HEK293T (cell line): ENCODE measurements around the gene FRK.
"Not testable (repeated sequence)": the region's sequence is repeated elsewhere in the genome, so short reads cannot be mapped to it uniquely, and the experiment has no call there.

Experiments
- CTCF ChIA-PET: fragments of 350-600 bp; formaldehyde crosslinking; extraction: SDS; loops from one replicate; lab custom pipeline; 2021; ENCODE audit warnings: antibody characterized with exemption, inconsistent platforms; lab: Yijun Ruan, JAX
- POLR2A ChIA-PET: fragments of 350-600 bp; formaldehyde crosslinking; extraction: SDS; loops from one replicate; lab custom pipeline; 2020; ENCODE audit warnings: antibody characterized with exemption, inconsistent platforms; lab: Yijun Ruan, JAX
- DNase-seq: peaks from one replicate; pipeline ENCODE4 v3.0.0; 2012; ENCODE audit warnings: mixed read lengths; ENCODE audit errors: extremely low spot score
- ARNT ChIP-seq: fragments of 450-650 bp; IDR thresholded peaks from 2 replicates; pipeline ENCODE4 v1.6.1; 2017; ENCODE audit warnings: mild to moderate bottlenecking
- BHLHE40 ChIP-seq: fragments of 450-650 bp; IDR thresholded peaks from 2 replicates; pipeline ENCODE4 v1.6.1; 2016; ENCODE audit warnings: mild to moderate bottlenecking, moderate library complexity, borderline replicate concordance
- CTBP1 ChIP-seq: fragments of 450-650 bp; IDR thresholded peaks from 2 replicates; pipeline ENCODE4 v1.6.1; 2016; ENCODE audit warnings: borderline replicate concordance
- ELF4 ChIP-seq: fragments of 450-650 bp; IDR thresholded peaks from 2 replicates; pipeline ENCODE4 v1.6.1; 2017; ENCODE audit warnings: antibody characterized with exemption
- FOXA1 ChIP-seq: fragments of 450-650 bp; IDR thresholded peaks from 2 replicates; pipeline ENCODE4 v1.6.1; 2016; ENCODE audit warnings: mild to moderate bottlenecking
- FOXK2 ChIP-seq: fragments of 450-650 bp; IDR thresholded peaks from 2 replicates; pipeline ENCODE4 v1.6.1; 2016; ENCODE audit warnings: mild to moderate bottlenecking
- FOXM1 ChIP-seq: fragments of 450-650 bp; IDR thresholded peaks from 2 replicates; pipeline ENCODE4 v1.6.1; 2017; ENCODE audit warnings: mild to moderate bottlenecking, borderline replicate concordance
- HDGF ChIP-seq: fragments of 450-650 bp; IDR thresholded peaks from 2 replicates; pipeline ENCODE4 v1.6.1; 2017; ENCODE audit warnings: antibody characterized with exemption, borderline replicate concordance
- L3MBTL2 ChIP-seq: fragments of 450-650 bp; conservative IDR thresholded peaks from 2 replicates; pipeline ENCODE4 v1.6.1; 2016; ENCODE audit warnings: mild to moderate bottlenecking
- LEF1 ChIP-seq: fragments of 450-650 bp; IDR thresholded peaks from 2 replicates; pipeline ENCODE4 v1.6.1; 2017; ENCODE audit warnings: mild to moderate bottlenecking, borderline replicate concordance
- NFRKB ChIP-seq: fragments of 450-650 bp; IDR thresholded peaks from 2 replicates; pipeline ENCODE4 v1.6.1; 2016; ENCODE audit warnings: mild to moderate bottlenecking, moderate library complexity
- SP1 ChIP-seq: fragments of 450-650 bp; IDR thresholded peaks from 2 replicates; pipeline ENCODE4 v1.6.1; 2017
- SUZ12 ChIP-seq: fragments of 450-650 bp; IDR thresholded peaks from 2 replicates; pipeline ENCODE4 v1.6.1; 2016; ENCODE audit warnings: mild to moderate bottlenecking
- TARDBP ChIP-seq: fragments of 450-650 bp; IDR thresholded peaks from 2 replicates; pipeline ENCODE4 v1.6.1; 2016
- ZNF384 ChIP-seq: fragments of 450-650 bp; IDR thresholded peaks from 2 replicates; pipeline ENCODE4 v1.6.1; 2016
- TF ChIP-seq, protein P1 (sequence below): fragments of 450-650 bp; IDR thresholded peaks from 2 replicates; pipeline ENCODE4 v1.6.1; 2016

Gene FRK

GRCh38 chr6:116050737-116051136, 10.0 kb downstream of the FRK start:
- TF ChIP-seq FOXM1 (no peak), L3MBTL2 (no peak), BHLHE40 (no peak), TARDBP (no peak), CTBP1 (no peak), SP1 (no peak), FOXA1 (no peak), LEF1 (no peak), ARNT (no peak)
- POLR2A ChIA-PET: no interaction called here
- no peak for DNase-seq
- CTCF ChIA-PET: no interaction called here

DNA sequence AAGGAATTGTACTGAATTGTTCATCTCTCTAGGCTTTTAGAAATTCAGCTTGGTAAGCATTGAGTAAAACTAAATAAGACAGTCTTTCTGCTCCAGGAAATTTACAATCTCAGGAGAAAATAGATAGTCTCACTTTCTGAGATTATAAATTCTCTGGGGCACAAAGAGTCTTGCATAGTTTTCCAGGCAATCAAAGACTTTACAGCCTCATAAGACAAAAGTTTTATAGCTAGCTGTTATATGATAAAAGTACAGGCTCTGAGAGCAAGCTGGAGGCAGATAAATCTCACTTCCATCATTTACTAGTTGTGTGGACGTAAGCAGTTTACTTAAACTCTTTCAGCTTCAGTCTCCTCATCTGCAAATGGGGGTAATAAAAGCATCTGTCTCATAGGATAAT, 11.4 kb downstream of the FRK start:
- ChIA-PET POLR2A (interaction anchor here (1.0 to 1.3 kb wide), 2 partner anchors 11 to 52 kb away, joined by 3 to 4 read pairs; partner anchors contain the start of genes FRK and NT5DC1), CTCF (interaction anchor here (0.5 kb wide), 1 partner anchor 12 kb away, joined by 3 read pairs; no protein-coding TSS in a partner anchor)
- TF ChIP-seq ELF4 (no peak), HDGF (no peak), FOXK2 (no peak), L3MBTL2 (no peak), SUZ12 (no peak), ARNT (no peak), BHLHE40 (no peak), CTBP1 (no peak)

DNA sequence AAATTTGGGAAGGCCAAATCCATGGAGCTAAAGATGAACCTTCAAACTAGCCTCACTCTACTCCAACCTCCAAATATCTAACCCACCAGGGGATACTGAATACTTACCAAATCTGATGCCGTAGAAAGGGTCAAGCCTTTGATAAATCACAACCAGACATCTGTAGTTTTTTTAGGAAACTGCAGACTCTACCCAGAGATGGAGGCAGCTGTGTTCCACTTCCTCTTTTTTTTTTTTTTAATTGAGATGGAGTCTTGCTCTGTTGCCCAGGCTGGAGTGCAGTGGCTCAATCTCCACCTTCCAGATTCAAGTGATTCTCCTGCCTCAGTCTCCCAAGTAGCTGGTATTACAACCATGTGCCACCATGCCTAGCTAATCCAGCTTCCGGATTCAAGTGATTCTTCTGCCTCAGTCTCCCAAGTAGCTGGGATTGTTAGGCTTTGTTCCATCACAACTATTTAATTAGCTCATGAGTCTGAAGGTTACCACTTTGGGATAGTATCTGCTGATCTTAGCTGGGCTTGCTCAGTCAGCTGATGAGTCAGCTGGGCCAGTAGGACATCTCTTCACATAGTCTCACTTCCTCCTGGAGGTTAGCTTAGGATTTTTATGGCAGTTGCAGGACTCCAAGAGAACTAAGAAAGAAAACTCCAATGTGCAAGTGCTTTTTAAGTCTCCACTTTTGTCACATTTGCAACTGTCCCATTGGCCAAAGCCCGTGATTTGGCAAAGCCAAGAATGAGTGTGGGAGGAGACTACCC, 13.3 kb downstream of the FRK start:
- no peak for TF ChIP-seq SUZ12
- TF ChIP-seq L3MBTL2: no peak
- no peak for TF ChIP-seq ZNF384
- TF ChIP-seq LEF1: no peak
- ChIA-PET CTCF (no interaction called here), POLR2A (no interaction called here)
- DNase-seq: no peak

More for the DNA sequence above, 11.4 kb downstream of the FRK start:
- no peak for DNase-seq

GRCh38 chr6:116046737-116047136, 14.0 kb downstream of the FRK start:
- TF ChIP-seq FOXA1: no peak
- no peak for TF ChIP-seq SP1
- TF ChIP-seq SUZ12: no peak
- no peak for TF ChIP-seq L3MBTL2
- TF ChIP-seq FOXK2: no peak
- TF ChIP-seq ARNT: no peak
- no peak for TF ChIP-seq NFRKB
- no peak for TF ChIP-seq BHLHE40
- TF ChIP-seq, protein P1, sequence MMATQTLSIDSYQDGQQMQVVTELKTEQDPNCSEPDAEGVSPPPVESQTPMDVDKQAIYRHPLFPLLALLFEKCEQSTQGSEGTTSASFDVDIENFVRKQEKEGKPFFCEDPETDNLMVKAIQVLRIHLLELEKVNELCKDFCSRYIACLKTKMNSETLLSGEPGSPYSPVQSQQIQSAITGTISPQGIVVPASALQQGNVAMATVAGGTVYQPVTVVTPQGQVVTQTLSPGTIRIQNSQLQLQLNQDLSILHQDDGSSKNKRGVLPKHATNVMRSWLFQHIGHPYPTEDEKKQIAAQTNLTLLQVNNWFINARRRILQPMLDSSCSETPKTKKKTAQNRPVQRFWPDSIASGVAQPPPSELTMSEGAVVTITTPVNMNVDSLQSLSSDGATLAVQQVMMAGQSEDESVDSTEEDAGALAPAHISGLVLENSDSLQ: no peak
- TF ChIP-seq CTBP1: no peak
- TF ChIP-seq ZNF384: no peak
- no peak for TF ChIP-seq FOXM1
- no peak for TF ChIP-seq TARDBP
- TF ChIP-seq HDGF: no peak
- no peak for TF ChIP-seq ELF4
- TF ChIP-seq LEF1: no peak
- ChIA-PET POLR2A (no interaction called here), CTCF (no interaction called here)
- no peak for DNase-seq

DNA sequence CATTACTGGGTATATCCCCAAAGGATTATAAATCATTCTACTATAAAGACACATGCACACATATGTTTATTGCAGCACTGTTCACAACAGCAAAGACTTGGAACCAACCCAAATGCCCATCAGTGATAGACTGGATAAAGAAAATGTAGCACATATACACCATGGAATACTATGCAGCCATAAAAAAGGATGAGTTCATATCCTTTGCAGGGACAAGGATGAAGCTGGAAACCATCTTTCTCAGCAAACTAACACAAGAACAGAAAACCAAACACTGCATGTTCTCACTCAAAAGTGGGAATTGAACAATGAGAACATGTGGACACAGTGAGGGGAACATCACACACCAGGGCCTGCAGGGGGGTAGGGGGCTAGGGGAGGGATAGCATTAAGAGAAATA, 14.4 kb downstream of the FRK start:
- CTCF ChIA-PET, DNase-seq, POLR2A ChIA-PET: not testable (repeated sequence)

DNA sequence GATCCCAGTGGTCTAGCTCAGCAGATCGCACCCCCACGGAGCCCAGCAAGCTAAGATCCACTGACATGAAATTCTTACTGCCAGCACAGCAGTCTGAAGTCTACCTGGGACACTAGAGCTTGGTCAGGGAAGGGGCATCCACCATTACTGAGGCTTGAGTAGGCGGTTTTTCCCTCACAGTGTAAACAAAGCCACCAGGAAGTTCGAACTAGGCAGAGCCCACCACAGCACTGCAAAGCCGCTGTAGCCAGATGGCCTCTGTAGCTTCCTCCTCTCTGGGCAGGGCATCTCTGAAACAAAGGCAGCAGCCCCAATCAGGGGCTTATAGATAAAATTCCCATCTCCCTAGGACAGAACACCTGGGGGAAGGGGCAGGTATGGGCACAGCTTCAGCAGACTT, 18.8 kb downstream of the FRK start:
- TF ChIP-seq FOXA1: no peak
- TF ChIP-seq FOXM1: no peak
- TF ChIP-seq CTBP1: no peak
- CTCF ChIA-PET: no interaction called here
- DNase-seq: no peak
- POLR2A ChIA-PET: no interaction called here

GRCh38 chr6:116040993-116041392, 19.7 kb downstream of the FRK start:
- POLR2A ChIA-PET: no interaction called here
- TF ChIP-seq FOXK2: no peak
- TF ChIP-seq ELF4: no peak
- no peak for TF ChIP-seq CTBP1
- TF ChIP-seq FOXM1: no peak
- TF ChIP-seq NFRKB: no peak
- TF ChIP-seq, protein P1: no peak
- TF ChIP-seq HDGF: no peak
- TF ChIP-seq TARDBP: no peak
- no peak for TF ChIP-seq ZNF384
- TF ChIP-seq LEF1: no peak
- DNase-seq: no peak

More at GRCh38 chr6:116040993-116041392, 19.7 kb downstream of the FRK start:
- CTCF ChIA-PET: no interaction called here
